NB4 (cell line): ENCODE results near the gene TLR7.

Experiments
- POLR2A ChIP-seq: IDR thresholded peaks from 2 replicates; pipeline ENCODE4 v1.6.1; 2011; ENCODE audit warnings: mild to moderate bottlenecking; ENCODE audit not compliant: insufficient read length; ENCODE audit errors: extremely low read depth
- TF ChIP-seq, protein P1 (sequence below): IDR thresholded peaks from one replicate; pipeline ENCODE4 v1.5.1; 2012; ENCODE audit warnings: low read depth, low read length

DNA sequence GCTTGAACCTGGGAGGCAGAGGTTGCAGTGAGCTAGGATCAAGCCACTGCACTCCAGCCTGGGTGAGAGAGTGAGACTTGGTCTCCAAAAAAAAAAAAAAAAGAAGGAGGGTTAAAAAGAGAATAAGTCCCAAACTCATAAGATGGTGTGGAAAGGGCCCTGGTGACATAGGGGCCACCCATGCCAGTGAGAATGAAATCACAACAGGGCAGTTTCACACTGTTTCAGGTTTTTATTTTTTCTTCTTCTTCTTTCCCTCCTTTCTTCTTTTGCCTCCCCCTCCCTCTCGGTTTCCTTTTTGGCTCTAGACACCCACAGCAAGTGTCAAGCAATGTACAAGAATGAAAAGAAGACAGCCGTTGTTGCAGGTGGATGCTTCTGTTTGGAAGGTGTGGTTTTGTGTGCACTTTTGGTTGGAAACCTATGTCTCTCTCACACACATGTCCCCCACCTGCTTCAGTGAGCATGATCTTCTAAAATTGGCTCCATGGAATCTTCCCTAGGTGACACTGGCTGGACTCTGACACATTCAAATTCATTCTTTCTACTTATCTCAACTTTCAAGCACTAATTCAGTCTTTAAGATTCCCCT, 25.1 kb downstream of the TLR7 start:
- TF ChIP-seq, protein P1, sequence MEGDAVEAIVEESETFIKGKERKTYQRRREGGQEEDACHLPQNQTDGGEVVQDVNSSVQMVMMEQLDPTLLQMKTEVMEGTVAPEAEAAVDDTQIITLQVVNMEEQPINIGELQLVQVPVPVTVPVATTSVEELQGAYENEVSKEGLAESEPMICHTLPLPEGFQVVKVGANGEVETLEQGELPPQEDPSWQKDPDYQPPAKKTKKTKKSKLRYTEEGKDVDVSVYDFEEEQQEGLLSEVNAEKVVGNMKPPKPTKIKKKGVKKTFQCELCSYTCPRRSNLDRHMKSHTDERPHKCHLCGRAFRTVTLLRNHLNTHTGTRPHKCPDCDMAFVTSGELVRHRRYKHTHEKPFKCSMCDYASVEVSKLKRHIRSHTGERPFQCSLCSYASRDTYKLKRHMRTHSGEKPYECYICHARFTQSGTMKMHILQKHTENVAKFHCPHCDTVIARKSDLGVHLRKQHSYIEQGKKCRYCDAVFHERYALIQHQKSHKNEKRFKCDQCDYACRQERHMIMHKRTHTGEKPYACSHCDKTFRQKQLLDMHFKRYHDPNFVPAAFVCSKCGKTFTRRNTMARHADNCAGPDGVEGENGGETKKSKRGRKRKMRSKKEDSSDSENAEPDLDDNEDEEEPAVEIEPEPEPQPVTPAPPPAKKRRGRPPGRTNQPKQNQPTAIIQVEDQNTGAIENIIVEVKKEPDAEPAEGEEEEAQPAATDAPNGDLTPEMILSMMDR = no peak
- TF ChIP-seq POLR2A = no peak
